Activated CD4-positive, alpha-beta T cell treated with anti-CD3 and anti-CD28 coated beads, Interleukin-2, amount 10 ng/mL, durations not matched to agents 7 days and 5 days (primary cell): ENCODE measurements around the gene RC3H2. TPM values are rescaled to one million over a fixed set of nuclear protein-coding genes. Genes with fewer than 3 reads are reported as not detected.
A peak's percentile ranks its signal among the peaks of the same experiment; 100 is the strongest.

Experiments
- CTCF ChIA-PET: fragments of 350-600 bp; sonication (Branson Sonifier 250); formaldehyde crosslinking; loops from one replicate; lab custom pipeline; 2021; ENCODE audit warnings: antibody characterized with exemption; lab: Charles Lee
- POLR2A ChIA-PET: fragments of 350-600 bp; sonication (Branson Sonifier 250); formaldehyde crosslinking; loops from one replicate; lab custom pipeline; 2021; ENCODE audit warnings: antibody characterized with exemption; lab: Charles Lee
- DNase-seq: peaks from one replicate; pipeline ENCODE4 v3.0.0-alpha.2; 2020
- H3K27ac Mint-ChIP-seq: one replicate; pipeline ENCODE4 v1.8.0; 2021; ENCODE audit warnings: mild to moderate bottlenecking, moderate library complexity, mixed read lengths
- H3K27me3 Mint-ChIP-seq: one replicate; pipeline ENCODE4 v1.8.0; 2021; ENCODE audit warnings: mixed read lengths
- H3K36me3 Mint-ChIP-seq: one replicate; pipeline ENCODE4 v1.8.0; 2021; ENCODE audit warnings: low read depth, mixed read lengths
- H3K4me1 Mint-ChIP-seq: one replicate; pipeline ENCODE4 v1.8.0; 2021; ENCODE audit warnings: mixed read lengths
- H3K4me3 Mint-ChIP-seq: one replicate; pipeline ENCODE4 v1.8.0; 2021; ENCODE audit warnings: mild to moderate bottlenecking, moderate library complexity, mixed read lengths
- H3K9me3 Mint-ChIP-seq: one replicate; pipeline ENCODE4 v1.8.0; 2021; ENCODE audit warnings: mixed read lengths
- total RNA-seq, 2 experiments: library from RNA; stranded (reverse); gene quantifications; one replicate each; pipeline ENCODE4 v1.2.3, GENCODE V29; 2021

RC3H2 gene
- total RNA-seq, 2 experiments from 2014 or later = 44.1 to 46.8 TPM

DNA sequence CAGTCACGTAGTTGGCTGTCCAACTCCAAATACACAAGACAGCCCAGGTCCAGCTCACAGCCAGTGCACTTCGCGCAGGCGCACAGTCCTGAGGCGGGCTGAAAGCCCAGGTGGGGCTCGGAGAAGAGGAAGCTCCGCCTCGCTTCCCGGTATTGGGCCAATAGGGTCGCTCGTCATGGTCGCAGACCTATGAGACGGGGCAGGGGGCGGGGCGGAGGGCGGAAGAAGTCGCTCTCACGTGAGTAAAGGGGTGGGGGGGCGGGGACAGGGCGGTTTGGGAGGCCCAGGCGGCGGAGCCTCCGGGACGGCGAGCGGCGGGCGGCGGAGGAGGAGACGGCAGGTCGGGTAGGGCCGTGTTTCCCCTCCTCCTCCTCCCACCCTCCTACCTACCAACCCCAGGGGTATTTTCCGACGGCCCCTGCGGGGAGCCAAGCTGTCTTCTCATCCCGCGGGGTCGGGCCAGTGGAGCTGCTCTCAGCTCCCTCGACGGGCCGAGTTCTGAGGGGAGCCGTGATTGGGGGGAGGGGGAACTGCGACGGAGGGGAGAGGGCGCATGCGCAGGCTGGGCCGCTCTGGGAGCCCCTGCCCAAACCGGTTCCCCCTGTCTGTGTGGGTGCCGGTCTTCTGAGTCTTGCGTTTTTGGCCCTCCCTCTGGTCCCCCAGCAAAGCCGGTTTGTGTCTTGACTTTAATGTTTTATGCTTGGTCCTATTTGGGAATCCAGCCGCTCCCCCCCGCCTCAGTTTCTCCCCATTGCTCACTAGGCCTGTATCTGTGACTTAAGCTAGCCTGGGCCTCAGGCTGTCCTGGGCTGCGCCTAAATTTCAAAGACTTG lies 35.8 kb upstream of the RC3H2 start, which contains the start of gene RABGAP1:
TSS of gene RABGAP1 (plus strand) at position 272 of the 833 bp plus-strand sequence. CDS start 16,040 bp downstream, outside the sequence.
- no peaks in the 10 kb centered on the region for H3K9me3 Mint-ChIP-seq
- H3K27ac Mint-ChIP-seq = peak within 1 kb of the TSS; percentile 93
- peaks cover 16% of the 10 kb centered on the region for H3K36me3 Mint-ChIP-seq
- H3K4me1 Mint-ChIP-seq = peaks cover 40% of the 10 kb centered on the region
- DNase-seq = peak; percentile 99
- CTCF ChIA-PET = interaction anchor here (0.8 to 1.3 kb wide), 5 partner anchors 9 to 48 kb away, joined by 3 to 8 read pairs (median 3); partner anchors contain the start of gene ZBTB26
- H3K4me3 Mint-ChIP-seq = peak within 1 kb of the TSS; percentile 85
- no peaks in the 10 kb centered on the region for H3K27me3 Mint-ChIP-seq
- POLR2A ChIA-PET = interaction anchor here (0.6 to 1.8 kb wide), 6 partner anchors 9 to 44 kb away, joined by 3 to 6 read pairs (median 4); partner anchors contain the start of genes RC3H2 and ZBTB6

GRCh38 chr9:122940454-122940748 lies 35.2 kb upstream of the RC3H2 start:
- POLR2A ChIA-PET = interaction anchor here (0.6 to 1.8 kb wide), 5 partner anchors 27 to 43 kb away, joined by 3 to 6 read pairs (median 4); partner anchors contain the start of genes RC3H2 and ZBTB6
- Mint-ChIP-seq H3K9me3 (no peaks in the 10 kb centered on the region), H3K36me3 (peaks cover 16% of the 10 kb centered on the region), H3K27ac (peak overlapping the region; percentile 83), H3K4me1 (peaks cover 35% of the 10 kb centered on the region), H3K27me3 (no peaks in the 10 kb centered on the region), H3K4me3 (peak overlapping the region; percentile 85)
- CTCF ChIA-PET = interaction anchor here (0.8 to 1.3 kb wide), 5 partner anchors 8 to 49 kb away, joined by 3 to 8 read pairs (median 3); partner anchors contain the start of gene ZBTB26
- DNase-seq = no peak

GRCh38 chr9:122939601-122940000 lies 34.4 kb upstream of the RC3H2 start:
- Mint-ChIP-seq H3K9me3 (no peaks in the 10 kb centered on the region), H3K27ac (peak overlapping the region; percentile 66), H3K4me1 (peaks cover 33% of the 10 kb centered on the region), H3K4me3 (peak overlapping the region; percentile 30), H3K27me3 (no peaks in the 10 kb centered on the region), H3K36me3 (peaks cover 15% of the 10 kb centered on the region)
- CTCF ChIA-PET = no interaction called here
- POLR2A ChIA-PET = interaction anchor here (1.8 kb wide), 1 partner anchor 27 kb away, joined by 6 read pairs; the partner anchor contains the start of gene ZBTB6
- DNase-seq = no peak

- ChIA-PET CTCF (no interaction called here), POLR2A (no interaction called here)
- Mint-ChIP-seq H3K9me3 (no peaks in the 10 kb centered on the region), H3K27me3 (no peaks in the 10 kb centered on the region), H3K36me3 (peaks cover 20% of the 10 kb centered on the region), H3K27ac (no peak overlapping the region), H3K4me1 (peaks cover 31% of the 10 kb centered on the region), H3K4me3 (no peak overlapping the region)
- DNase-seq = no peak
Measured at GRCh38 chr9:122936883-122937282, 31.7 kb upstream of the RC3H2 start.

DNA sequence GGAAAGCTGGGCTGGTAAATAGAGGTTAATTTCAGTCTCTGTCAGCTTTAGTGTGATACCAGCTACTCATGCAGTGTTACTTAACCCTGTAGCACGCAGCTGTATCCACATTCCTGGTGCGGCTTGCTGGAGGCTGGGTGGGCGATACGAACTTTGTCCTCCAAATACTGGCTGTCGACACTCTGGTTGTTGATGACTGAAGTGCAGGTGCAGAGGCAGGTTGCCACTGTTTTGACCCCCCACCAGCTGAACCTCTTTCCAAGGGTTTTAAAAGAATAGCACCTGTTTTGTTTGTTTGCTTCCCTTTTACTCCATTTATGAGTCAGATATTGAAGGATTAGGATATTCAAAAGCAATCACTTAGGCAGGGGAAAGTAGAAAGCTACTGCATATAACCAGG lies 31.3 kb upstream of the RC3H2 start:
- CTCF ChIA-PET = no interaction called here
- POLR2A ChIA-PET = no interaction called here
- Mint-ChIP-seq H3K27me3 (no peaks in the 10 kb centered on the region), H3K27ac (no peak overlapping the region), H3K4me3 (no peak overlapping the region), H3K4me1 (peaks cover 28% of the 10 kb centered on the region), H3K9me3 (no peaks in the 10 kb centered on the region), H3K36me3 (peaks cover 23% of the 10 kb centered on the region)
- DNase-seq = no peak

- Mint-ChIP-seq H3K4me1 (peaks cover 17% of the 10 kb centered on the region), H3K4me3 (no peak within 1 kb of the TSS), H3K27me3 (no peaks in the 10 kb centered on the region), H3K9me3 (no peaks in the 10 kb centered on the region), H3K27ac (peak within 1 kb of the TSS; percentile 94), H3K36me3 (peaks cover 12% of the 10 kb centered on the region)
- ChIA-PET CTCF (interaction anchor here (1.4 to 1.8 kb wide), 5 partner anchors 9 to 103 kb away, joined by 3 to 8 read pairs (median 5); partner anchors contain the start of genes PDCL, RABGAP1 and ZBTB6), POLR2A (interaction anchor here (0.6 to 0.7 kb wide), 4 partner anchors 9 to 115 kb away, joined by 3 to 9 read pairs (median 4); partner anchors contain the start of gene RABGAP1)
- DNase-seq = peak; percentile 89
Measured at GRCh38 chr9:122931226-122932121, 26.3 kb upstream of the RC3H2 start, which contains the start of gene ZBTB26. Gene ZBTB26, minus strand, starts transcription at chr9:122931512. Its CDS starts 11,578 bp downstream, at chr9:122919934.

DNA sequence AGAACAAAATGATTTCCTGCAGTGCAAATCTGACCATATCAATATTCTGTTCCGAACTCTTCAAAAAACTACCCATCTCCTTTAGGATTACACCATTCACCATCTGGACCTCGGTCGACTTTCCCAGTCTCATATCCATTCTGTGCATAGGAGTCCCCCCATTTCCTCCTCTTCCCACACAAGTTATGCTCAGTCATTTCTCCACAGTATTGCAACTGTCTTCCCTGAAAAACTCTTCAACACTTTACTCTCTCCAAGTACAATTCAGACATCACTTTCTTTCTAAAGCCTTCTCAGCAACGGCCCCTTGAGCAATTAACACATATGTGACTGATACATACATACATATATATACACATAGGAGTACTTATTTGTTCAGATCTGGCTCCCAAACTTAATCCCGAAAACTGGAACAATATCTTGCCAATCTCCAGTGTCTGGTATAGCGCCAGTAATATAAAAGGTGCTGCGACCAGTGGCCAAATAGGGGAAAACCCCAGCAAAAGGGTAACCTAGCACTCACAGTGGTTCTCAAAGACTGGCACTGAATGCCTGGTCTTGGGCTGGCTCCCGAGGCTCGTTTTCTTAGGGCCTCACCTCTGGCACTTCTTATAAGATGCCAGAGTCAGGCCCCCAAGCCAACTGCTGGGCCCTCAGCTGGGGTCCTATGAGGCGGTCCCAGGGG lies 25.5 kb upstream of the RC3H2 start:
- Mint-ChIP-seq H3K27ac (no peak overlapping the region), H3K27me3 (no peaks in the 10 kb centered on the region), H3K4me3 (no peak overlapping the region), H3K9me3 (no peaks in the 10 kb centered on the region), H3K36me3 (peaks cover 11% of the 10 kb centered on the region), H3K4me1 (peaks cover 17% of the 10 kb centered on the region)
- CTCF ChIA-PET = interaction anchor here (0.8 to 1.8 kb wide), 6 partner anchors 14 to 102 kb away, joined by 3 to 7 read pairs (median 4); partner anchors contain the start of genes PDCL, RC3H2 and ZBTB6
- DNase-seq = no peak
- POLR2A ChIA-PET = no interaction called here

DNA sequence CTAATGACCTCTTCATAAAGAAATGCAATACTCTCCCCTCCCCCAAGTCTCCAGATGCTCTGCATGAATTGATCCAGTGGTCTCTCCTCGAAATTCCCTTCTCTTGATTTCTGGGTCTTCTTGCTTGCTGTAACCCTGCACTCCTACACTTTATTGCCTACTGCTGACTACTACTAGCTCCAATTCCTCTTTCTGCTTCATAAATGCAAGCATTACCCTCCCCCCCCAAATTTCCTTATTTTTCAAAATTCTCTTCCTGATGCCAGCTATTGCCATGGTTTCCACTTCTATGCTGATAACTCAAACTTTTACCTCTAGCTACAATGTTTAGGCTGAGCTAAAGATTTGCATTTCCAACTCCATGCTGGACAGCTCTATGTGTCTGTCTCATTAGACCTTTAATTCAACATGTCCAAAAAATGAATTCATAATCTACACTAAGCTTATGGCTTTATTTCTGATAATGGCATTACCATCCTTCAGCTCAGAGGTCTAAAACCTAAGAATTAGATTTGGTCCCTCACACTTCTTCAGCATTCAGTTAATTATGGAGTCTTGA lies 24.7 kb upstream of the RC3H2 start:
- Mint-ChIP-seq H3K4me1 (peaks cover 15% of the 10 kb centered on the region), H3K27ac (no peak overlapping the region), H3K36me3 (peaks cover 8% of the 10 kb centered on the region), H3K4me3 (no peak overlapping the region), H3K9me3 (no peaks in the 10 kb centered on the region), H3K27me3 (no peaks in the 10 kb centered on the region)
- ChIA-PET POLR2A (interaction anchor here (0.8 kb wide), 1 partner anchor 17 kb away, joined by 3 read pairs; the partner anchor contains the start of gene ZBTB6), CTCF (interaction anchor here (0.8 to 1.5 kb wide), 5 partner anchors 11 to 26 kb away, joined by 3 to 7 read pairs (median 3); partner anchors contain the start of genes RABGAP1 and RC3H2)
- DNase-seq = no peak

GRCh38 chr9:122923947-122924346 lies 18.8 kb upstream of the RC3H2 start:
- H3K4me3 Mint-ChIP-seq = no peak overlapping the region
- no peaks in the 10 kb centered on the region for H3K27me3 Mint-ChIP-seq
- H3K27ac Mint-ChIP-seq = no peak overlapping the region
- peaks cover 15% of the 10 kb centered on the region for H3K36me3 Mint-ChIP-seq
- no peak for DNase-seq
- H3K4me1 Mint-ChIP-seq = peaks cover 8% of the 10 kb centered on the region
- ChIA-PET POLR2A (no interaction called here), CTCF (interaction anchor here (0.6 kb wide), 1 partner anchor 1962 kb away, joined by 3 read pairs; no protein-coding TSS in a partner anchor)
- no peaks in the 10 kb centered on the region for H3K9me3 Mint-ChIP-seq

DNA sequence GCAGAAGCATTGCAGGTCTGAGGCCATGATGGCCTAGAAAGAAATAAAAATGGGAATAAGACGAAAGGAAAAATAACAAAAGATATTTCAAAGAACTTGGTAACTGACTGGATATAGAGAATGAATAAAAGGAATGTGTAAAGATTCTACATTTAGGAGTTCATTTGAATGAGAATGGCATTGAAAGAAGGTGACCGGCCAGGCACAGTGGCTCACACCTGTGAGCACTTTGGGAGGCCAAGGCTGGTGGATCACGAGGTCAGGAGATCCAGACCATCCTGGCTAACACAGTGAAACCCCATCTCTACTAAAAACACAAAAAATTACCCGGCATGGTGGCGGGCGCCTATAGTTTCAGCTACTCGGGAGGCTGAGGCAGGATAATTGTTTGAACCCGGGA lies 17.6 kb upstream of the RC3H2 start:
- no peak overlapping the region for H3K4me3 Mint-ChIP-seq
- H3K9me3 Mint-ChIP-seq = no peaks in the 10 kb centered on the region
- H3K27ac Mint-ChIP-seq = no peak overlapping the region
- H3K27me3 Mint-ChIP-seq = no peaks in the 10 kb centered on the region
- H3K4me1 Mint-ChIP-seq = peaks cover 8% of the 10 kb centered on the region
- CTCF ChIA-PET = no interaction called here
- H3K36me3 Mint-ChIP-seq = peaks cover 16% of the 10 kb centered on the region
- DNase-seq = no peak
- POLR2A ChIA-PET = no interaction called here

DNA sequence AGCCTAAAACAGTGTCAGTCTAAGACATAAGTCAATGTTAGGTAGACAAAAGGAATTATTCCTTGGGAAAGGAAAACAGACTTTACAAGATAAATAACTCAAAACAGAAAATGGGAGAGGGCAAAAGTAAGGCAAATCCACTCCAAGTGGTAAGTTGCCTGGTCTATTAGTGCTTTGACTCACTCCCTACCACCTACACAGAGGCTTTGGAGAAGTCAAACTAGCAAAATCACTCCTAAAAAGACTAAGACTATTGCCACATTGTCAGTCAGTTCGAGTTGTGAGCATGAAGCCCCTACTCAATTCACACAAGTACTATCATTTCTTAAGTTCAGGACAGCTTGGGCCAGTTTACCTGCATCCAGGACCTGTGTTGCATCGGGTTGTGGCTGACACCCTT lies 13.2 kb upstream of the RC3H2 start:
- H3K27me3 Mint-ChIP-seq = no peaks in the 10 kb centered on the region
- H3K36me3 Mint-ChIP-seq = peaks cover 16% of the 10 kb centered on the region
- CTCF ChIA-PET = interaction anchor here (0.6 kb wide), 1 partner anchor 17 kb away, joined by 3 read pairs; no protein-coding TSS in a partner anchor
- H3K4me1 Mint-ChIP-seq = peaks cover 8% of the 10 kb centered on the region
- POLR2A ChIA-PET = no interaction called here
- no peak overlapping the region for H3K4me3 Mint-ChIP-seq
- no peak for DNase-seq
- no peak overlapping the region for H3K27ac Mint-ChIP-seq
- H3K9me3 Mint-ChIP-seq = no peaks in the 10 kb centered on the region
